HG02981 (cell line): Measurements from ENCODE around the gene ITIH4.

Source experiments
- ATAC-seq: cut with Tn5 transposase; IDR thresholded peaks from one replicate; pipeline ENCODE4 v1.9.1; 2021; ENCODE audit warnings: mild to moderate bottlenecking, moderate library complexity; ENCODE audit not compliant: unreplicated experiment

ITIH4 gene

GRCh38 chr3:52773361-52774065 is 57.0 kb downstream of the ITIH4 start:
- ATAC-seq = no peak

GRCh38 chr3:52771702-52772101 is 58.8 kb downstream of the ITIH4 start:
- ATAC-seq = no peak

- ATAC-seq = peak; percentile 5
Measured at GRCh38 chr3:52771334-52771681, 59.2 kb downstream of the ITIH4 start.

- ATAC-seq = peak; percentile 93
Measured at GRCh38 chr3:52770496-52771333, 59.8 kb downstream of the ITIH4 start, which contains the start of gene NEK4. TSS of gene NEK4 (minus strand) at chr3:52770940. CDS start at chr3:52770746, 194 bp downstream.

GRCh38 chr3:52769786-52770455 is 60.6 kb downstream of the ITIH4 start:
- no peak for ATAC-seq

DNA sequence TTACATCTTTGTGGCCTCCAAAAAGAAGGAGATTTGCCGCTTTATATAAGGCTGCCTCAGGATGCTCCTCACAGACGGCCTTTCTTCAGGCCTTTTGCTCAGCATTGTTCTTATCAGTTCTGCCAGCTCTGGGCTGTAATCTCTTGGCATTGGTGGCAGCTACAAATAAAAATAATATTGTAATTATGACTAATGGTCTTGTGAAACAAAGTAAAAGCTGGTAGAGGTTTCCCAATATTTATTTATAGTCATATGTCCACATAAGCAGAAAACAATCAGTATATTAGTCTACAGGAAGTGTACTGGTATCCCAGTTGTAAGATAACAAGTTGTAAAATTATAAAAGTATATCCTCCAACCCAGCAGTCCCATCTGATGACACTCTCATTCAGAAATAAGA is 67.0 kb downstream of the ITIH4 start:
- no peak for ATAC-seq
